ENCODE results near the gene ARHGAP19.

- TF ChIP-seq CTCF (IDR thresholded peaks at IDR 0.05; ENCODE audit: insufficient read depth, low read length, poor library complexity, severe bottlenecking) (no peak), EZH2phosphoT487 (conservative IDR thresholded peaks at IDR 0.05; ENCODE audit: low read length) (no peak)
Measured at GRCh38 chr10:97329766-97330165, 37.3 kb upstream of the ARHGAP19 start.
